AG08395 (cell line): ENCODE data around the gene CCDC117.

ENCODE experiments used
- DNase-seq: peaks from one replicate; pipeline ENCODE4 v3.0.0; 2012; ENCODE audit warnings: mixed read lengths, low spot score

CCDC117 gene

GRCh38 chr22:28830441-28830840 lies 57.9 kb downstream of the CCDC117 start:
- DNase-seq = no peak

- DNase-seq = no peak
Measured at GRCh38 chr22:28831140-28832072, 58.9 kb downstream of the CCDC117 start.

GRCh38 chr22:28832731-28833130 lies 60.2 kb downstream of the CCDC117 start:
- DNase-seq = no peak

- no peak for DNase-seq
Measured at GRCh38 chr22:28833276-28833923, 60.9 kb downstream of the CCDC117 start.

- DNase-seq = no peak
Measured at GRCh38 chr22:28835630-28836189, 63.2 kb downstream of the CCDC117 start.

GRCh38 chr22:28837640-28838039 lies 65.1 kb downstream of the CCDC117 start:
- DNase-seq = no peak
